NT2/D1 (cell line): ENCODE measurements around the gene OGDHL.

Experiments
- SUZ12 ChIP-seq: IDR thresholded peaks from 2 replicates; pipeline ENCODE4 v1.6.1; 2011; ENCODE audit not compliant: insufficient read length, insufficient read depth; ENCODE audit errors: extremely low read depth
- YY1 ChIP-seq: IDR thresholded peaks from 2 replicates; pipeline ENCODE4 v1.6.1; 2011; ENCODE audit not compliant: insufficient read length, insufficient read depth
- ZNF274 ChIP-seq: IDR thresholded peaks from 2 replicates; pipeline ENCODE4 v1.6.1; 2011; ENCODE audit warnings: mild to moderate bottlenecking, low read depth, low read length

- TF ChIP-seq SUZ12 (no peak), YY1 (no peak), ZNF274 (no peak)
These were observed 12.3 kb downstream of the OGDHL start for GRCh38 chr10:49749556-49750491.
